Neural crest cell (in vitro differentiated cells): ENCODE results near the gene UNC79. TPM values are rescaled to one million over a fixed set of nuclear protein-coding genes. Genes with fewer than 3 reads are reported as not detected.

Source experiments
- DNase-seq: peaks from one replicate; pipeline ENCODE4 v3.0.0; 2021; ENCODE audit warnings: low read depth, mixed read lengths, low spot score
- H3K27ac Mint-ChIP-seq: one replicate; pipeline ENCODE4 v1.8.0; 2021; ENCODE audit warnings: mild to moderate bottlenecking, mixed read lengths; ENCODE audit not compliant: unreplicated experiment
- H3K27me3 Mint-ChIP-seq: 2 replicates; pipeline ENCODE4 v1.8.0; 2021; ENCODE audit warnings: low read depth, mild to moderate bottlenecking, mixed read lengths
- H3K36me3 Mint-ChIP-seq: 2 replicates; pipeline ENCODE4 v1.8.0; 2021; ENCODE audit warnings: low read depth, mild to moderate bottlenecking, mixed read lengths
- H3K4me1 Mint-ChIP-seq: 2 replicates; pipeline ENCODE4 v1.8.0; 2021; ENCODE audit warnings: mixed read lengths
- H3K4me3 Mint-ChIP-seq: one replicate; pipeline ENCODE4 v1.8.0; 2021; ENCODE audit warnings: mild to moderate bottlenecking, mixed read lengths
- H3K9me3 Mint-ChIP-seq: 2 replicates; pipeline ENCODE4 v1.8.0; 2021; ENCODE audit warnings: mixed read lengths
- CTCF ChIP-seq: fragments of 200-600 bp; sonication (generic); conservative IDR thresholded peaks from 2 replicates; pipeline ENCODE4 v1.5.0; 2021; ENCODE audit warnings: antibody characterized with exemption, mild to moderate bottlenecking
- total RNA-seq: library from RNA; stranded (reverse); gene quantifications from 2 replicates; pipeline ENCODE4 v1.2.1, GENCODE V29; 2021

The UNC79 gene
- total RNA-seq, 1 donor from 2014 or later, result 2.2 TPM

GRCh38 chr14:93757206-93757605 lies 326.5 kb downstream of the UNC79 start:
- TF ChIP-seq CTCF, result no peak
- Mint-ChIP-seq H3K4me1 (peaks cover 30% of the 10 kb centered on the region), H3K27ac (no peak overlapping the region), H3K4me3 (no peak overlapping the region), H3K36me3 (no peaks in the 10 kb centered on the region), H3K27me3 (no peaks in the 10 kb centered on the region), H3K9me3 (no peaks in the 10 kb centered on the region)
- no peak for DNase-seq

Other genes with a start within 250 kb of the UNC79 start
- gene MOAP1, start 246.0 kb upstream of the UNC79 start, total RNA-seq, result 19.5 and 20.5 TPM in 2 replicates
- 31.1 and 31.2 TPM in 2 replicates for gene LYSET, start 245.6 kb upstream of the UNC79 start, total RNA-seq
- 13.5 and 14.3 TPM in 2 replicates for gene GON7, start 223.9 kb upstream of the UNC79 start, total RNA-seq
- gene UBR7, start 223.7 kb upstream of the UNC79 start, total RNA-seq, result 38.8 and 41.6 TPM in 2 replicates
- gene BTBD7, start 97.9 kb upstream of the UNC79 start, total RNA-seq, result 38.0 and 46.0 TPM in 2 replicates
- not detected in 2 replicates for gene COX8C, start 83.8 kb upstream of the UNC79 start, total RNA-seq